ENCODE measurements around the gene WNT11.
A peak's percentile ranks its signal among the peaks of the same experiment; 100 is the strongest.

DNA sequence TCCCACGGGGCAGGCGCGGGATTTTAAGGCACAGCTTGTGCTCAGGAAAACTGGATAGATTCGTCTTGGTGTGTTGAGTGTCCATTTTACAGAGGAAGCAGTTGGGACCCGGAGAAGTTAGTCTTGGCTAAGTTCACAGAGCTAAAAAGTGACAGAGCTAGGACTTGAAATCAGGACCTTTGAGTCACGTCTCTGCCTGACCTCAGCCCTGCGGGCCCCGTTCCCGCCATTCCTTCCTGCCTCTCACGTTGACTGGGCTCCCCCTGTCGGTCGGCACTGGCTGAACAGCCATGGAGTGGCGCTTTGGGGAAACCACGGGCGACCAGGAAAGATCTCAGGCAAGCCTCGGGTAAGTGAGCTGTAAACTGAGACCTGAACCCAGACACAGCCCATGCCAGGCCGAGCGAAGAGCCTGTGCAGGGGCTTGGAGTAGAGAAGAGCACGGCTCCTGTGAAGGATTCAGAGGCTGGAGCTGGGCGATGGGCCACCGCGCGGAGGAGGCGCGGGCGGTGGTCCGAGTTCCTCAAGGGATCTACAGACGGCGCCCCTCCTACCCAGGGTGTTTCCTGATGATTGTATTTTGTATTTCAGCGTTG, 54.1 kb downstream of the WNT11 start:
- TF ChIP-seq, protein P1, sequence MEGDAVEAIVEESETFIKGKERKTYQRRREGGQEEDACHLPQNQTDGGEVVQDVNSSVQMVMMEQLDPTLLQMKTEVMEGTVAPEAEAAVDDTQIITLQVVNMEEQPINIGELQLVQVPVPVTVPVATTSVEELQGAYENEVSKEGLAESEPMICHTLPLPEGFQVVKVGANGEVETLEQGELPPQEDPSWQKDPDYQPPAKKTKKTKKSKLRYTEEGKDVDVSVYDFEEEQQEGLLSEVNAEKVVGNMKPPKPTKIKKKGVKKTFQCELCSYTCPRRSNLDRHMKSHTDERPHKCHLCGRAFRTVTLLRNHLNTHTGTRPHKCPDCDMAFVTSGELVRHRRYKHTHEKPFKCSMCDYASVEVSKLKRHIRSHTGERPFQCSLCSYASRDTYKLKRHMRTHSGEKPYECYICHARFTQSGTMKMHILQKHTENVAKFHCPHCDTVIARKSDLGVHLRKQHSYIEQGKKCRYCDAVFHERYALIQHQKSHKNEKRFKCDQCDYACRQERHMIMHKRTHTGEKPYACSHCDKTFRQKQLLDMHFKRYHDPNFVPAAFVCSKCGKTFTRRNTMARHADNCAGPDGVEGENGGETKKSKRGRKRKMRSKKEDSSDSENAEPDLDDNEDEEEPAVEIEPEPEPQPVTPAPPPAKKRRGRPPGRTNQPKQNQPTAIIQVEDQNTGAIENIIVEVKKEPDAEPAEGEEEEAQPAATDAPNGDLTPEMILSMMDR (optimal IDR thresholded peaks at IDR 0.05 in 1 of 3, IDR thresholded peaks at IDR 0.05 in 1 of 3, conservative IDR thresholded peaks at IDR 0.05 in 1 of 3; ENCODE audit: extremely low read depth in 1 of 3, insufficient read depth in 2 of 3, low read length in 3 of 3) = peak; percentile 96 to 99 (median 97)
- TF ChIP-seq EZH2 (IDR thresholded peaks at IDR 0.05; ENCODE audit: low read length) = peak; percentile 41

Measured in keratinocyte (primary cell).